ENCODE measurements around the gene ZSCAN5B. TPM values are rescaled to one million over a fixed set of nuclear protein-coding genes. Genes with fewer than 3 reads are reported as not detected.

ZSCAN5B gene
- total and polyA plus RNA-seq, 8 donors: 0.14 to 0.22 (median 0.21) TPM; not detected in 4

GRCh38 chr19:56140583-56141416, 56.8 kb downstream of the ZSCAN5B start, which contains the start of gene ZNF444:
Gene ZNF444, plus strand, starts transcription at chr19:56141287. Its CDS starts 5,625 bp downstream, at chr19:56146912.
- intact Hi-C loops (cut with DNase I): no loop called here
- TF ChIP-seq CTCF (IDR thresholded peaks at IDR 0.05): no peak
- ATAC-seq: peak; percentile 86
- no peaks in the 10 kb centered on the region for H3K36me3 ChIP-seq
- H3K9me3 ChIP-seq: no peaks in the 10 kb centered on the region
- no peaks in the 10 kb centered on the region for H3K27me3 ChIP-seq
- peak; percentile 97 to 100 (median 100) for DNase-seq
- H3K4me3 ChIP-seq: peak within 1 kb of the TSS; percentile 51 to 58
- H3K4me1 ChIP-seq: peaks cover 6 to 63% of the 10 kb centered on the region in 2 donors
- H3K27ac ChIP-seq: peak within 1 kb of the TSS; percentile 91 to 95

- peaks cover 6 to 71% of the 10 kb centered on the region in 2 donors for H3K4me1 ChIP-seq
- H3K27me3 ChIP-seq: no peaks in the 10 kb centered on the region
- no peak for TF ChIP-seq CTCF (IDR thresholded peaks at IDR 0.05)
- no peak for DNase-seq
- no peaks in the 10 kb centered on the region for H3K36me3 ChIP-seq
- H3K9me3 ChIP-seq: no peaks in the 10 kb centered on the region
- intact Hi-C loops (cut with DNase I): no loop called here
- peak overlapping the region; percentile 51 to 58 for H3K4me3 ChIP-seq
- no peak for ATAC-seq
- H3K27ac ChIP-seq: peak overlapping the region; percentile 91 to 95
These were observed 57.6 kb downstream of the ZSCAN5B start for GRCh38 chr19:56139847-56140582.

Other genes starting within 250 kb of the ZSCAN5B start
- gene NLRP8, start 250.0 kb downstream of the ZSCAN5B start, total RNA-seq: not detected
- gene NLRP8, start 250.0 kb downstream of the ZSCAN5B start, polyA plus RNA-seq (ENCODE audit: insufficient read length in 6 of 6): under 1 TPM in 1 of 6 donors, not detected in 5; 0.04 TPM
- not detected for gene NLRP5, start 211.0 kb downstream of the ZSCAN5B start, total RNA-seq
- gene NLRP5, start 211.0 kb downstream of the ZSCAN5B start, polyA plus RNA-seq (ENCODE audit: insufficient read length in 6 of 6): not detected
- gene ZNF787, start 76.5 kb downstream of the ZSCAN5B start, total RNA-seq: 10 to 100 TPM; 26.4 to 44.6 TPM
- 10 to 100 TPM; 11.0 to 22.5 (median 16.1) TPM for gene ZNF787, start 76.5 kb downstream of the ZSCAN5B start, polyA plus RNA-seq (ENCODE audit: insufficient read length in 6 of 6)
- gene ZNF444, start 56.5 kb downstream of the ZSCAN5B start, total RNA-seq: 10 to 100 TPM; 35.4 to 36.8 TPM
- gene ZNF444, start 56.5 kb downstream of the ZSCAN5B start, polyA plus RNA-seq (ENCODE audit: insufficient read length in 6 of 6): 10 to 100 TPM; 37.6 to 52.3 (median 45.1) TPM
- gene GALP, start 21.8 kb downstream of the ZSCAN5B start, total RNA-seq: not detected
- gene GALP, start 21.8 kb downstream of the ZSCAN5B start, polyA plus RNA-seq (ENCODE audit: insufficient read length in 6 of 6): not detected
- gene ZSCAN5C, start 4.5 kb upstream of the ZSCAN5B start, total RNA-seq: not detected
- gene ZSCAN5C, start 4.5 kb upstream of the ZSCAN5B start, polyA plus RNA-seq (ENCODE audit: insufficient read length in 6 of 6): not detected
- gene EDDM13, start 75.0 kb upstream of the ZSCAN5B start, total RNA-seq: not detected
- 10 to 100 TPM in 1 of 6 donors, 1 to 10 TPM in 5; 4.1 to 10.1 (median 6.2) TPM for gene EDDM13, start 75.0 kb upstream of the ZSCAN5B start, polyA plus RNA-seq (ENCODE audit: insufficient read length in 6 of 6)
- 10 to 100 TPM in 1 of 2 donors, 1 to 10 TPM in 1; 6.8 to 16.7 TPM for gene ZSCAN5A, start 117.1 kb upstream of the ZSCAN5B start, total RNA-seq
- gene ZSCAN5A, start 117.1 kb upstream of the ZSCAN5B start, polyA plus RNA-seq (ENCODE audit: insufficient read length in 6 of 6): 10 to 100 TPM; 14.5 to 21.8 (median 17.2) TPM
- 1 to 10 TPM; 2.9 to 4.3 TPM for gene ZNF582, start 195.8 kb upstream of the ZSCAN5B start, total RNA-seq
- gene ZNF582, start 195.8 kb upstream of the ZSCAN5B start, polyA plus RNA-seq (ENCODE audit: insufficient read length in 6 of 6): 10 to 100 TPM in 2 of 6 donors, 1 to 10 TPM in 4; 8.4 to 13.1 (median 9.4) TPM
- gene ZNF583, start 206.5 kb upstream of the ZSCAN5B start, total RNA-seq: 1 to 10 TPM; 4.8 to 6.1 TPM
- gene ZNF583, start 206.5 kb upstream of the ZSCAN5B start, polyA plus RNA-seq (ENCODE audit: insufficient read length in 6 of 6): 10 to 100 TPM in 5 of 6 donors, 1 to 10 TPM in 1; 9.5 to 13.8 (median 12.5) TPM

Measured in left lung (tissue), 10 donors.